BE2C (cell line): ENCODE results near the gene KASH5.

ENCODE experiments used
- DNase-seq: peaks from one replicate; pipeline ENCODE4 v3.0.0-alpha.2; 2020
- H3K27me3 ChIP-seq: fragments of 250-450 bp; sonication (Bioruptor Pico); 2 replicates; pipeline ENCODE4 v1.5.1; 2020; ENCODE audit warnings: mild to moderate bottlenecking
- H3K36me3 ChIP-seq: fragments of 250-450 bp; sonication (Bioruptor Pico); 2 replicates; pipeline ENCODE4 v1.5.1; 2020; ENCODE audit warnings: mild to moderate bottlenecking
- H3K4me1 ChIP-seq: fragments of 250-450 bp; sonication (Bioruptor Pico); 2 replicates; pipeline ENCODE4 v1.5.1; 2020
- H3K4me3 ChIP-seq: 2 replicates; pipeline ENCODE4 v1.5.1; 2011; ENCODE audit warnings: low read depth, low read length
- H3K9me3 ChIP-seq: fragments of 250-450 bp; sonication (Bioruptor Pico); 2 replicates; pipeline ENCODE4 v1.5.1; 2020
- TF ChIP-seq, protein P1 (sequence below): IDR thresholded peaks from 2 replicates; pipeline ENCODE4 v1.5.1; 2012; ENCODE audit warnings: mild to moderate bottlenecking, low read depth, low read length

KASH5 gene

DNA sequence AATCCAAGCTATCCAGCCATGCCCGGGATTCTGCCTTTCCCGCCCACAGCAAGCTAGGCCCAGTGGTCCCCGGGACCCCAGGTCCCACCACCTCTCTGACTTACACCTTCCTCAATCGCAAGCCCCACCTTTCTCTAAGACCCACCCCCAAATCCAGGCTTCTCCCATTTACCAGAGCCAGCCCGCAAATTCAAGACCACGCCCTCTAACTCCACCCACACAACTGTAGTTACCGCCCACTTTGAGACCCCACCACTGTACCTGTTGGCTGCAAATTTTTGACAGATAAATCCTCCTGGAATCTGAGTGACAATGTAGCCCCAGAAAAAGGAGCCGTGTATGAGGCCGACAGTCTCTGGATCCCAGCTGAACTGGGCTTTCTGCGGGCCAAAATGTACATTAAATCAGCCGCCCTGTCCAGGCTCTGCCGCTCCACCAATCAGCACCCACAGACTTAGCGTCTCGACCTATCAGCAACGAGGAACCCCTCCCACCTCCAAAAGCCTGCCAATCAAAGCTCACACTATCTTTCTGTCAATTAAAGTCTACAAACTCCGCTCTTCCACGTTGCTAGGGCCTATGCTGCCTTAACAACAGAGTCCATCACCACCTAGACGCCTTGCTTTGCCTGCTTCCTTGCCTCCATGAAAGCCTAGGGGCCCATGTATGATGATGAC is 47.0 kb downstream of the KASH5 start:
- TF ChIP-seq, protein P1, sequence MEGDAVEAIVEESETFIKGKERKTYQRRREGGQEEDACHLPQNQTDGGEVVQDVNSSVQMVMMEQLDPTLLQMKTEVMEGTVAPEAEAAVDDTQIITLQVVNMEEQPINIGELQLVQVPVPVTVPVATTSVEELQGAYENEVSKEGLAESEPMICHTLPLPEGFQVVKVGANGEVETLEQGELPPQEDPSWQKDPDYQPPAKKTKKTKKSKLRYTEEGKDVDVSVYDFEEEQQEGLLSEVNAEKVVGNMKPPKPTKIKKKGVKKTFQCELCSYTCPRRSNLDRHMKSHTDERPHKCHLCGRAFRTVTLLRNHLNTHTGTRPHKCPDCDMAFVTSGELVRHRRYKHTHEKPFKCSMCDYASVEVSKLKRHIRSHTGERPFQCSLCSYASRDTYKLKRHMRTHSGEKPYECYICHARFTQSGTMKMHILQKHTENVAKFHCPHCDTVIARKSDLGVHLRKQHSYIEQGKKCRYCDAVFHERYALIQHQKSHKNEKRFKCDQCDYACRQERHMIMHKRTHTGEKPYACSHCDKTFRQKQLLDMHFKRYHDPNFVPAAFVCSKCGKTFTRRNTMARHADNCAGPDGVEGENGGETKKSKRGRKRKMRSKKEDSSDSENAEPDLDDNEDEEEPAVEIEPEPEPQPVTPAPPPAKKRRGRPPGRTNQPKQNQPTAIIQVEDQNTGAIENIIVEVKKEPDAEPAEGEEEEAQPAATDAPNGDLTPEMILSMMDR: no peak
- DNase-seq: no peak
- Histone ChIP-seq H3K9me3 (no peaks in the 10 kb centered on the region), H3K4me3 (no peak overlapping the region), H3K27me3 (peaks cover 58% of the 10 kb centered on the region), H3K4me1 (no peaks in the 10 kb centered on the region), H3K36me3 (no peaks in the 10 kb centered on the region)

DNA sequence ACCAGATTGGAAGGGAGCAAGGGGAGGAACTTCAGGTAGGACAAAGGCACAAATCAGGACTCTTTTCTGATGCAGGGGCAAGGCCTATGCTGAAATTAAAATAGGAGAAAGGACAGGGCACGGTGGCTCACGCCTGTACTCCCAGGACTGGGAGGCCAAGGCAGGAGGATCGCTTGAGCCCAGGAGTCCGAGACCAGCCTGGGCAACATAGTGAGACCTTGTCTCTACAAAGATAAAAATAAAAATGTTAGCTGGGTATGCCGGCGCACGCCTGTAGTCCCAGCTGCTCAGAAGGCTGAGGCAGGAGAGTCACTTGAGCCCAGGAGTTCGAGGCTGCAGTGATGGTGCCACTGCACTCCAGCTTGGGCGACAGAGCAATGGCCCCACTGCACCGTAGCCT is 47.6 kb downstream of the KASH5 start:
- Histone ChIP-seq H3K9me3 (no peaks in the 10 kb centered on the region), H3K4me3 (no peak overlapping the region), H3K4me1 (no peaks in the 10 kb centered on the region; the same call in 1 of the 2 replicates), H3K36me3 (no peaks in the 10 kb centered on the region), H3K27me3 (peaks cover 63% of the 10 kb centered on the region)
- TF ChIP-seq, protein P1: no peak
- DNase-seq: no peak

DNA sequence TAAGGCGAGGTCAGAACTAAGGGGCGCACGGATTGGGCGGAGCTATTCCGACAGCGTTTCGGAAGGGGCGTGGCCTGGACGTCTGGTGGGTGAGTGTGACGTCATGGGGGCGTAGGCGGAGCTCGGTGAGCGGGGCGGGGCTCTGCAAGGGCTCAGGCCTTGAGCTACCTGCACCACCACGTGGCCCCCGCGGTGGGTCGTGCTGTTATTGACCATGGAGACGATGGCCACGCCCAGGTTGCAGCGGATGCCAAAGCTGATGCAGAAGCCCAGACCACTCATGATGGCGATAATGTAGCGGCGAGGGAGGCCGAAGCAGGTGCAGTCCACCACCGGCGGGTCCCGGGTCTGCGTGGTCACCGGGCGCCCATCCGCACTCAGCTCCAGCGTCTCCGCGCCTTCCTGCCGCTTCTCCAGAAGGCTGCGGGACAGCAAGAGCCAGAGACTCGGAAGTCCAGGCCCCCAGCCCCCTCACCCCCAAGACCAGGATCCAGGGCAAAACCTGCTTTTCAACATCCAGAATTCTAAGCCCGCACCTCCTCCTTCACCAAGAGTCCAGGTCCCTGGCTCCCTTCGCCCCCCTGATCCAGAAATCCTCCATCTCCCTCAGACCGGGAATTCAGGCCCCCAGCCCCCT is 48.5 kb downstream of the KASH5 start:
- Histone ChIP-seq H3K27me3 (peaks cover 67% of the 10 kb centered on the region), H3K9me3 (no peaks in the 10 kb centered on the region), H3K4me3 (peak overlapping the region; percentile 22; the same call in 1 of the 2 replicates), H3K36me3 (no peaks in the 10 kb centered on the region), H3K4me1 (no peaks in the 10 kb centered on the region; the same call in 1 of the 2 replicates)
- TF ChIP-seq, protein P1: no peak
- DNase-seq: peak; percentile 81

DNA sequence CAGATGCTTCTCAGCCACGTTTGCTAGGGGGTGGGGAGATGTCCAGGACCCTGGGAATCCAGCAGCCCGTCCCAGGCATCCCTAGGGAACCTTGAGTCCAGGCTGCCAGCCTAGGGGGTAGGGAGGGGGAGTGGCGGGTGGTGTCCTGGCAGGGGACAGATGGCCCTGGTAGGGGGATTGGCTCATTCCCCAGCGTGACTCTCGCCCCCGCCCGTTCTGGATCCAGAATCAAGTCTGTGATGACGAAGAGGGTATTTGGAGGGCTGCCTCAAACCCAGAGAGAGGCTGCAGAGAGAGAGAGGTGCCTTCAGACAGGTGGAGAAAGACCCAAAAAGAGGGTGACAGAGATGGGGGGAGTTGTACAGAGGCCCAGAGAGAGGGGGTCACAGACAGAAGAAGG is 49.2 kb downstream of the KASH5 start:
- H3K27me3 ChIP-seq: peaks cover 68% of the 10 kb centered on the region
- no peaks in the 10 kb centered on the region for H3K36me3 ChIP-seq
- no peak overlapping the region for H3K4me3 ChIP-seq
- TF ChIP-seq, protein P1: no peak
- no peaks in the 10 kb centered on the region for H3K9me3 ChIP-seq
- DNase-seq: peak; percentile 67
- H3K4me1 ChIP-seq: peaks cover 4% of the 10 kb centered on the region; the same call in 1 of the 2 replicates

DNA sequence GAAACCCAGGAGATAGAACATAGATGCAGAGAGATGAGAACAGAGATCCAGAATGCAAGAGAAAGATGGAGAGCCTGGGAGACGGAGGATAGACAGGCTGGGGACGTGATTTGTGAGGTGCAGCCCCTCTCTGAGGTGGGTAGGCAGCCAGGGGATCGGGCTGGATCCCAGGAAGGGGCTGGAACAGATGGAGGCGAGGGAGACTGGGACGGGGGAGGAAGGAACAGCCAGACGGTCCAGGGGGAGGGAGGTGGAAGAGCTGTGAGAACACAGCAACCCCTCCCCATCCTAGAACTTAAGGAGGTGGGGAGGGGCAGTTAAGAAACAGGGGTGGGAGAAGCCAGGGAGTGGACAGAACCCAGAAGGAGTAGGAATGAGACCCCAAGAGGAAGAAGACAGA is 50.2 kb downstream of the KASH5 start:
- no peak for DNase-seq
- H3K36me3 ChIP-seq: no peaks in the 10 kb centered on the region
- peaks cover 6% of the 10 kb centered on the region; the same call in 1 of the 2 replicates for H3K4me1 ChIP-seq
- H3K4me3 ChIP-seq: no peak overlapping the region
- peaks cover 59% of the 10 kb centered on the region for H3K27me3 ChIP-seq
- TF ChIP-seq, protein P1: no peak
- no peaks in the 10 kb centered on the region for H3K9me3 ChIP-seq

DNA sequence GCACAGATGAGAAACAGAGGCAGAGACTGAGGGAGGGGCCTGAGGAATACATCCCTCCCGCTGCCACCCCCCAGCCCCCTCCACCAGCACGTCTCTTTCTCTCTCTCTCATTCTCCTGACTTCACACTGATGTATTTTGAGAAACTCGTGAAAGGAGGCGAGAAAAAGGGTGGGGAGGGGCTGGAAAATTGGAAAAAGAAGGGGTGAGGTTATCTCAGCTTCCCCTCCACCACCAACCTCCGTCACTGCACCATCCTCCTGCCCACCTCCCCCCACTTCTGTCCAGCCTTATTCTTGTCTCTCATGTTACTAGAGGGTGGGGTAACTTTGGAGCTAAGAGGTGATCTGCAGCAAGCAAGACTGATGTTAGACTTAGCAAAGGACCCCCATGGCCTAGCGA is 51.8 kb downstream of the KASH5 start:
- Histone ChIP-seq H3K4me3 (no peak overlapping the region), H3K9me3 (no peaks in the 10 kb centered on the region), H3K4me1 (peaks cover 6% of the 10 kb centered on the region; the same call in 1 of the 2 replicates), H3K36me3 (no peaks in the 10 kb centered on the region), H3K27me3 (peaks cover 51% of the 10 kb centered on the region)
- TF ChIP-seq, protein P1: no peak
- no peak for DNase-seq
